ENCODE results near the gene NFATC1. TPM values are rescaled to one million over a fixed set of nuclear protein-coding genes. Genes with fewer than 3 reads are reported as not detected.

Gene NFATC1
- total and polyA plus RNA-seq, 2 donors (not counting 1 experiment from before 2014, with no cell fraction given): 0.92 to 4.3 TPM

- Histone ChIP-seq H3K4me1 (ENCODE audit: control insufficient read depth, extremely low read depth, insufficient read depth, low read length) (no peaks in the 10 kb centered on the region), H3K4me3 (replicated peaks in 1 of 4; ENCODE audit: control extremely low read depth in 1 of 4, insufficient read depth in 1 of 4, low read depth in 3 of 4, low read length in 4 of 4) (no peak overlapping the region), H2AFZ (ENCODE audit: low read length) (no peak overlapping the region), H3K27me3 (ENCODE audit: control insufficient read depth, insufficient read depth, low read length) (no peaks in the 10 kb centered on the region), H4K20me1 (ENCODE audit: control insufficient read depth, extremely low read depth, insufficient read depth, low read length) (no peaks in the 10 kb centered on the region), H3K36me3 (ENCODE audit: control insufficient read depth, insufficient read depth, low read length) (no peaks in the 10 kb centered on the region), H3K79me2 (ENCODE audit: control insufficient read depth, insufficient read depth, low read length) (no peaks in the 10 kb centered on the region), H3K4me2 (ENCODE audit: extremely low read depth, insufficient read depth, low read length) (no peak overlapping the region), H3K27ac (ENCODE audit: insufficient read depth, low read length) (no peak overlapping the region), H3K9me3 (ENCODE audit: control insufficient read depth, insufficient read depth, low read depth, low read length) (no peaks in the 10 kb centered on the region), H3K9ac (ENCODE audit: insufficient read depth, low read length) (no peak overlapping the region)
- no peak for TF ChIP-seq EZH2 (IDR thresholded peaks at IDR 0.05; ENCODE audit: low read length, missing control alignments)
- TF ChIP-seq, protein P1, sequence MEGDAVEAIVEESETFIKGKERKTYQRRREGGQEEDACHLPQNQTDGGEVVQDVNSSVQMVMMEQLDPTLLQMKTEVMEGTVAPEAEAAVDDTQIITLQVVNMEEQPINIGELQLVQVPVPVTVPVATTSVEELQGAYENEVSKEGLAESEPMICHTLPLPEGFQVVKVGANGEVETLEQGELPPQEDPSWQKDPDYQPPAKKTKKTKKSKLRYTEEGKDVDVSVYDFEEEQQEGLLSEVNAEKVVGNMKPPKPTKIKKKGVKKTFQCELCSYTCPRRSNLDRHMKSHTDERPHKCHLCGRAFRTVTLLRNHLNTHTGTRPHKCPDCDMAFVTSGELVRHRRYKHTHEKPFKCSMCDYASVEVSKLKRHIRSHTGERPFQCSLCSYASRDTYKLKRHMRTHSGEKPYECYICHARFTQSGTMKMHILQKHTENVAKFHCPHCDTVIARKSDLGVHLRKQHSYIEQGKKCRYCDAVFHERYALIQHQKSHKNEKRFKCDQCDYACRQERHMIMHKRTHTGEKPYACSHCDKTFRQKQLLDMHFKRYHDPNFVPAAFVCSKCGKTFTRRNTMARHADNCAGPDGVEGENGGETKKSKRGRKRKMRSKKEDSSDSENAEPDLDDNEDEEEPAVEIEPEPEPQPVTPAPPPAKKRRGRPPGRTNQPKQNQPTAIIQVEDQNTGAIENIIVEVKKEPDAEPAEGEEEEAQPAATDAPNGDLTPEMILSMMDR (conservative IDR thresholded peaks at IDR 0.05 in 1 of 2, IDR thresholded peaks at IDR 0.05 in 1 of 2; ENCODE audit: low read depth in 1 of 2, low read length in 2 of 2): no peak
- no peak for DNase-seq (ENCODE audit: low read depth in 2 of 2)
Observed at GRCh38 chr18:79523206-79523735, 127.5 kb downstream of the NFATC1 start.

DNA sequence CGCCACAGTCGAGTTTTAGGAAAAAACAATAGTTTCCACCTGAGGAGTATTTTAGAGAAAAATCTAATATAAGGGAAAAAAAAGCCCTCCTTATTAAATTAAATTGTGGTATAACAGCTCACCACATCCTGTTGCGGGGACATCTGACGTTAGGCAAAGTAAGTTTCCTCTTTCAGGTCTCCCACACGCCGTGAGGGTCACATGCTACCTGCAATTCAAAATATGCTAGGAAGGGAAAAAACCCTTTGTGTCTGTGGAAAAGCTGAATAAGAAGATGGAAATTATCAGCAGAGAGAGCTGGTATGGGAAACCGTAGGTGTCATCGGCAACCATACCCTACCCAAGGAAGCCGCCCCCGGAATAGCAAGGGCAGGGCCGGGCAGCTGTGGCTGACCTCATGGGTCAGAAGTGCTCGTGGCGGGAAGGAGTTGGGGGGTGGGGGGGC, 128.0 kb downstream of the NFATC1 start:
- H3K9ac ChIP-seq (ENCODE audit: insufficient read depth, low read length): no peak overlapping the region
- TF ChIP-seq, protein P1 (conservative IDR thresholded peaks at IDR 0.05 in 1 of 2, IDR thresholded peaks at IDR 0.05 in 1 of 2; ENCODE audit: low read depth in 1 of 2, low read length in 2 of 2): no peak
- no peak overlapping the region for H3K4me2 ChIP-seq (ENCODE audit: extremely low read depth, insufficient read depth, low read length)
- no peaks in the 10 kb centered on the region for H3K79me2 ChIP-seq (ENCODE audit: control insufficient read depth, insufficient read depth, low read length)
- H3K27ac ChIP-seq (ENCODE audit: insufficient read depth, low read length): no peak overlapping the region
- no peaks in the 10 kb centered on the region for H3K4me1 ChIP-seq (ENCODE audit: control insufficient read depth, extremely low read depth, insufficient read depth, low read length)
- H3K4me3 ChIP-seq (replicated peaks in 1 of 4; ENCODE audit: control extremely low read depth in 1 of 4, insufficient read depth in 1 of 4, low read depth in 3 of 4, low read length in 4 of 4): no peak overlapping the region
- H4K20me1 ChIP-seq (ENCODE audit: control insufficient read depth, extremely low read depth, insufficient read depth, low read length): no peaks in the 10 kb centered on the region
- DNase-seq (ENCODE audit: low read depth in 2 of 2): no peak
- H3K9me3 ChIP-seq (ENCODE audit: control insufficient read depth, insufficient read depth, low read depth, low read length): no peaks in the 10 kb centered on the region
- no peaks in the 10 kb centered on the region for H3K27me3 ChIP-seq (ENCODE audit: control insufficient read depth, insufficient read depth, low read length)
- H2AFZ ChIP-seq (ENCODE audit: low read length): no peak overlapping the region
- no peaks in the 10 kb centered on the region for H3K36me3 ChIP-seq (ENCODE audit: control insufficient read depth, insufficient read depth, low read length)

DNA sequence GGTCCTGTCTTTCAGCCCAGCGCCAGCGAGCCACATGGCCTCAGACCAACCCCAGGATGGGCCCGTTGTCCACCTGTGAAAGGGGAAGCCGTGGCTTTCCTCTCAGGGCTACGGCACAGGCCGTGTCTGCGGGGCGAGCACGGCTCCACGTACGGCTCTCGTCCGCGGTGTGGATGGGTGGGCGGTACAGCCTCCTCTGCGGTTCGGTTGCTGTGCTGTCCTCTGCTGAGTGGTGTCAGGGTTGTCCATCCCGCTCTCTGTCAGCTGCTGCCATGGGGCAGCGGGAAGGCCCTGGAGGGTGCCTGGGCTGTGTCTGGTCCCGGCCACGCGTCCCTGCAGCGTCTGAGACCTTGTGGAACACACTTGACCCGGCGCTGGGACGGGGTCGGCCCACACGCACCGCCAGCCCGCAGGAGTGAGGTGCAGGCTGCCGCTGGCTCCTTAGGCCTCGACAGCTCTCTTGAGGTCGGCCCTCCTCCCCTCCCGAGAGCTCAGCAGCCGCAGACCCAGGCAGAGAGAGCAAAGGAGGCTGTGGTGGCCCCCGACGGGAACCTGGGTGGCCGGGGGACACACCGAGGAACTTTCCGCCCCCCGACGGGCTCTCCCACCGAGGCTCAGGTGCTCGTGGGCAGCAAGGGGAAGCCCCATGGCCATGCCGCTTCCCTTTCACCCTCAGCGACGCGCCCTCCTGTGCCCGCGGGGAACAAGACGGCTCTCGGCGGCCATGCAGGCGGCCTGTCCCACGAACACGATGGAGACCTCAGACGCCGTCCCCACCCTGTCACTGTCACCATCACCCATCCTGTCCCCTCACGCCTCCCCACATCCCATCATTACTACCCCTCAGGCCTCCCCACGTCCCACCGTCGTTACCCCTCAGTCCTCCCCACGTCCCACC, 128.7 kb downstream of the NFATC1 start:
- no peak overlapping the region for H2AFZ ChIP-seq (ENCODE audit: low read length)
- no peaks in the 10 kb centered on the region for H3K27me3 ChIP-seq (ENCODE audit: control insufficient read depth, insufficient read depth, low read length)
- H3K4me2 ChIP-seq (ENCODE audit: extremely low read depth, insufficient read depth, low read length): no peak overlapping the region
- H3K36me3 ChIP-seq (ENCODE audit: control insufficient read depth, insufficient read depth, low read length): no peaks in the 10 kb centered on the region
- H3K4me1 ChIP-seq (ENCODE audit: control insufficient read depth, extremely low read depth, insufficient read depth, low read length): no peaks in the 10 kb centered on the region
- H4K20me1 ChIP-seq (ENCODE audit: control insufficient read depth, extremely low read depth, insufficient read depth, low read length): no peaks in the 10 kb centered on the region
- H3K4me3 ChIP-seq (replicated peaks in 1 of 4; ENCODE audit: control extremely low read depth in 1 of 4, insufficient read depth in 1 of 4, low read depth in 3 of 4, low read length in 4 of 4): no peak overlapping the region
- no peaks in the 10 kb centered on the region for H3K9me3 ChIP-seq (ENCODE audit: control insufficient read depth, insufficient read depth, low read depth, low read length)
- H3K79me2 ChIP-seq (ENCODE audit: control insufficient read depth, insufficient read depth, low read length): no peaks in the 10 kb centered on the region
- no peak for DNase-seq (ENCODE audit: low read depth in 2 of 2)
- no peak overlapping the region for H3K27ac ChIP-seq (ENCODE audit: insufficient read depth, low read length)
- no peak overlapping the region for H3K9ac ChIP-seq (ENCODE audit: insufficient read depth, low read length)
- TF ChIP-seq, protein P1 (conservative IDR thresholded peaks at IDR 0.05 in 1 of 2, IDR thresholded peaks at IDR 0.05 in 1 of 2; ENCODE audit: low read depth in 1 of 2, low read length in 2 of 2): no peak
- no peak for TF ChIP-seq EZH2 (IDR thresholded peaks at IDR 0.05; ENCODE audit: low read length, missing control alignments)
